HCT116 (cell line): ENCODE results near the gene XIAP. TPM values are rescaled to one million over a fixed set of nuclear protein-coding genes. Genes with fewer than 3 reads are reported as not detected.
"Not testable (repeated sequence)": the region's sequence is repeated elsewhere in the genome, so short reads cannot be mapped to it uniquely, and the experiment has no call there.

ENCODE experiments used
- ATAC-seq: fragments of 200-7000 bp; cut with Tn5 transposase; 2 replicates; pipeline ENCODE4 v1.9.1; 2020; ENCODE audit warnings: mild to moderate bottlenecking, moderate library complexity
- BruUV-seq: library from RNA; stranded (reverse); fragments of 400-500 nt; replicated peaks from 2 replicates; lab custom pipeline; 2021; lab: Mats Ljungman, UMichigan
- CTCF ChIA-PET: fragments of 300-600 bp; sonication (Branson Sonifier 250); formaldehyde crosslinking; loops from one replicate; lab custom pipeline; 2021; ENCODE audit warnings: antibody characterized with exemption; lab: Charles Lee
- POLR2A ChIA-PET: fragments of 300-600, 350-600 bp; sonication (Branson Sonifier 250); formaldehyde crosslinking; loops from one replicate; lab custom pipeline; 2021; ENCODE audit warnings: antibody characterized with exemption; lab: Charles Lee
- RAD21 ChIA-PET, 2 experiments: fragments of 300-600 bp; sonication (Branson Sonifier 250); formaldehyde crosslinking; loops; one replicate each; lab custom pipeline; 2023; ENCODE audit warnings: low total read pairs in 2 of 2; ENCODE audit not compliant: uncharacterized antibody in 2 of 2, unreplicated experiment in 2 of 2, low non-redundant PET in 1 of 2; lab: Charles Lee
- DNase-seq: peaks from one replicate; pipeline ENCODE4 v3.0.0-alpha.2; 2010; ENCODE audit warnings: low read depth, low spot score
- H2AFZ ChIP-seq: fragments of 200-600 bp; shearing (Covaris generic), sonication (generic); 2 replicates; pipeline ENCODE4 v1.6.1; 2017; ENCODE audit warnings: low read depth, mixed run types, mixed read lengths, antibody characterized with exemption, low read length; ENCODE audit not compliant: poor library complexity, severe bottlenecking
- H3K27ac ChIP-seq: 2 replicates; pipeline ENCODE4 v1.5.1; 2012; ENCODE audit warnings: low read depth, low read length
- H3K27me3 ChIP-seq: fragments of 200-600 bp; sonication (generic); 2 replicates; pipeline ENCODE4 v1.6.1; 2016; ENCODE audit warnings: mixed run types, low read length, mixed read lengths; ENCODE audit not compliant: insufficient read depth
- H3K36me3 ChIP-seq, 2 experiments: fragments of 200-500 bp in 1 of 2; fragments of 200-600 bp in 1 of 2; sonication (Bioruptor generic) in 1 of 2; sonication (generic) in 1 of 2; 2 replicates each; pipeline versions ENCODE4 v1.5.1 to v1.6.1; 2014 to 2016; ENCODE audit warnings: low read length in 2 of 2, inconsistent platforms in 1 of 2, mixed read lengths in 1 of 2, mixed run types in 1 of 2; ENCODE audit not compliant: insufficient read depth in 2 of 2, control insufficient read depth in 1 of 2
- H3K4me1 ChIP-seq, 2 experiments: fragments of 200-600 bp in 1 of 2; sonication (generic) in 1 of 2; 2 replicates each; pipeline versions ENCODE4 v1.5.1 to v1.6.1; 2012 to 2017; ENCODE audit warnings: low read length in 2 of 2, inconsistent platforms in 1 of 2, mild to moderate bottlenecking in 1 of 2, mixed read lengths in 1 of 2, mixed run types in 1 of 2, moderate library complexity in 1 of 2; ENCODE audit not compliant: insufficient read depth in 2 of 2, control insufficient read depth in 1 of 2
- H3K4me2 ChIP-seq: fragments of 200-600 bp; sonication (generic); 2 replicates; pipeline ENCODE4 v1.6.1; 2017; ENCODE audit warnings: mixed run types, low read length, mixed read lengths
- H3K4me3 ChIP-seq, 2 experiments: fragments of 200-600 bp in 1 of 2; sonication (generic) in 1 of 2; replicated peaks in 1 of 2; 2 replicates each; pipeline ENCODE4 v1.5.1; 2011 to 2016; ENCODE audit warnings: low read length in 2 of 2, control low read depth in 1 of 2, low read depth in 1 of 2, mild to moderate bottlenecking in 1 of 2, mixed read lengths in 1 of 2, mixed run types in 1 of 2
- H3K79me2 ChIP-seq: fragments of 200-600 bp; sonication (generic); 2 replicates; pipeline ENCODE4 v1.6.1; 2017; ENCODE audit warnings: mild to moderate bottlenecking, mixed run types, low read length, moderate library complexity, mixed read lengths; ENCODE audit not compliant: insufficient read depth
- H3K9ac ChIP-seq: fragments of 200-600 bp; sonication (generic); 2 replicates; pipeline ENCODE4 v1.6.1; 2016; ENCODE audit warnings: low read length, mixed read lengths
- H3K9me2 ChIP-seq: fragments of 200-600 bp; sonication (generic), shearing (Covaris generic); 2 replicates; pipeline ENCODE4 v1.6.1; 2017; ENCODE audit warnings: mixed run types, mild to moderate bottlenecking, moderate library complexity; ENCODE audit not compliant: insufficient read depth
- H3K9me3 ChIP-seq, 2 experiments: fragments of 200-500 bp in 1 of 2; fragments of 200-600 bp in 1 of 2; sonication (Bioruptor generic) in 1 of 2; sonication (generic) in 1 of 2; 2 replicates each; pipeline ENCODE4 v1.6.1; 2014 to 2017; ENCODE audit warnings: low read length in 2 of 2, mixed read lengths in 2 of 2, inconsistent platforms in 1 of 2, low read depth in 1 of 2, mild to moderate bottlenecking in 1 of 2, mixed run types in 1 of 2, moderate library complexity in 1 of 2; ENCODE audit not compliant: control insufficient read depth in 1 of 2, insufficient read depth in 1 of 2
- H4K20me1 ChIP-seq: fragments of 200-600 bp; sonication (generic), shearing (Covaris generic); 2 replicates; pipeline ENCODE4 v1.6.1; 2017; ENCODE audit warnings: mixed run types, mild to moderate bottlenecking, moderate library complexity; ENCODE audit not compliant: insufficient read depth
- CBX3 ChIP-seq: IDR thresholded peaks from 2 replicates; pipeline ENCODE4 v1.6.1; 2012; ENCODE audit warnings: low read depth
- EGR1 ChIP-seq: IDR thresholded peaks from 2 replicates; pipeline ENCODE4 v1.6.1; 2012; ENCODE audit warnings: low read depth
- ELF1 ChIP-seq: IDR thresholded peaks from 2 replicates; pipeline ENCODE4 v1.6.1; 2012; ENCODE audit warnings: low read depth, borderline replicate concordance
- EZH2 ChIP-seq: fragments of 200-600 bp; sonication (generic); IDR thresholded peaks from 2 replicates; pipeline ENCODE4 v1.6.1; 2017; ENCODE audit warnings: antibody characterized with exemption, mixed run types
- SIN3A ChIP-seq: IDR thresholded peaks from 2 replicates; pipeline ENCODE4 v1.6.1; 2012; ENCODE audit warnings: low read depth
- SP1 ChIP-seq: IDR thresholded peaks from 2 replicates; pipeline ENCODE4 v1.6.1; 2012; ENCODE audit warnings: low read depth
- TCF7L2 ChIP-seq: IDR thresholded peaks from 2 replicates; pipeline ENCODE4 v1.7.0; 2011; ENCODE audit warnings: borderline replicate concordance, inconsistent platforms; ENCODE audit not compliant: insufficient read depth, insufficient read length; ENCODE audit errors: extremely low read depth
- YY1 ChIP-seq: IDR thresholded peaks from 2 replicates; pipeline ENCODE4 v1.6.1; 2011; ENCODE audit warnings: low read length, low read depth, moderate library complexity, mild to moderate bottlenecking; ENCODE audit not compliant: insufficient replicate concordance; ENCODE audit errors: extremely low read depth
- ZNF274 ChIP-seq: fragments of 200-500 bp; sonication (Bioruptor generic); IDR thresholded peaks from 2 replicates; pipeline ENCODE4 v1.6.1; 2014; ENCODE audit warnings: mild to moderate bottlenecking, low read depth, low read length, inconsistent platforms
- intact Hi-C: fragments of 100-400 bp; cut with micrococcal nuclease; formaldehyde crosslinking; loops from 2 replicates; pipeline ENCODE4 v1.10.0; 2022
- total RNA-seq: library from RNA; stranded (reverse); gene quantifications from one replicate; pipeline ENCODE4 v1.2.1, GENCODE V29; 2021; ENCODE audit not compliant: unreplicated experiment
- TF ChIP-seq, protein P1 (sequence below): IDR thresholded peaks from 2 replicates; pipeline ENCODE4 v1.6.1; 2012

The XIAP gene
- total RNA-seq, 1 experiment from 2014 or later, result 41.0 TPM

DNA sequence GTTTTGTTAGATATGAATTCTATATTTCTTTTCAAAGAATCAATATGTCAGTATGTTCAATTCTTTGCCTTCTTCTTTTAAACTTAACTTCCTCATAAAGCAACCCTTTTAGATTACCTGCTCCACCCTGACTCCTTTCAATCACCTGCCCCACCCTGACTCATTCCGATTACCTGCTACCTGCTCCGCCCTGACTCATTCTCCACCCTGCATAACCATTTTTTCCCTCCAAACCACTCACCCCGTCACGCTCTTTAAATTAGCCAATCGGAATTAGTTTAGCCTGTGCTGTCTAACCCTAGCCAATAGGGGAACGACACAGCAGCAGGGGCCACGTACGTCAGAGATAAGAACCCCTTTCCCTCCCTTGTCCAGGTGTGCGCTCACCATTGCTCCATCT is 9.9 kb upstream of the XIAP start:
- H3K36me3 ChIP-seq, H4K20me1 ChIP-seq, H2AFZ ChIP-seq, H3K79me2 ChIP-seq, H3K9me3 ChIP-seq, H3K9me2 ChIP-seq, intact Hi-C loops, H3K9ac ChIP-seq, H3K27me3 ChIP-seq, CTCF ChIA-PET, POLR2A ChIA-PET, H3K27ac ChIP-seq, H3K4me3 ChIP-seq, RAD21 ChIA-PET, BruUV-seq: not testable (repeated sequence)
- DNase-seq (peak; percentile 38), ATAC-seq (peak; percentile 54; the same call in 1 of the 2 replicates)
- peaks cover 2 to 21% of the 10 kb centered on the region in 2 experiments; a peak in 2 of 4 replicates for H3K4me1 ChIP-seq
- H3K4me2 ChIP-seq, result peak overlapping the region; percentile 23; the same call in 1 of the 2 replicates
- TF ChIP-seq SP1, result peak; percentile 21; the same call in 1 of the 2 replicates
- TF ChIP-seq, protein P1, sequence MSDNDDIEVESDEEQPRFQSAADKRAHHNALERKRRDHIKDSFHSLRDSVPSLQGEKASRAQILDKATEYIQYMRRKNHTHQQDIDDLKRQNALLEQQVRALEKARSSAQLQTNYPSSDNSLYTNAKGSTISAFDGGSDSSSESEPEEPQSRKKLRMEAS, result peak; percentile 59; the same call in 1 of the 2 replicates
- TF ChIP-seq CBX3, result peak; percentile 52

DNA sequence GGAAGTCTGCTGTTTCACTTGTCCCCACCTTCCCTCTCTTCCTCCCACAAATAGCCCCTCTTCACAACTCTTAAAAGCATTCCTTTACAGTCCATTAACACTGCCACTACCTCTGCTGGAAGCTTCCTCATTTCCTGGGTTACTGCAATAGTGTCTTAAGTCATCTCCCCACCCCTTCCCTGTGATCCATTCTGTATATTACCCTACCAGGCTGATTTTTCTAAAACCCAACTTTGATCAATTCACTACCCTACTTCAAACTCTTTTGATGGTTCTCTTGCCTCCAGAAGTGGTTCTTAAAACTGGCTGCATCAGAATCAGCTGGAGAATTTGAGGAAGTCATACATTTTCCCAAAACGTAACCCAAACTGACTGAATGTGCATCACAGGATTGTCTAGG is 8.8 kb upstream of the XIAP start:
- H3K9me2 ChIP-seq, result no peaks in the 10 kb centered on the region
- intact Hi-C loops, result no loop called here
- H3K4me3 ChIP-seq, result no peak overlapping the region
- H3K9me3 ChIP-seq, result no peaks in the 10 kb centered on the region
- no peaks in the 10 kb centered on the region for H3K27me3 ChIP-seq
- DNase-seq, result no peak
- H3K27ac ChIP-seq, result no peak overlapping the region
- RAD21 ChIA-PET, result no interaction called here
- H4K20me1 ChIP-seq, result no peaks in the 10 kb centered on the region
- no peak for TF ChIP-seq YY1
- TF ChIP-seq ELF1, result no peak
- TF ChIP-seq TCF7L2, result no peak
- TF ChIP-seq, protein P1, result no peak
- no peak for TF ChIP-seq EZH2
- TF ChIP-seq EGR1, result no peak
- no peak for TF ChIP-seq ZNF274
- no peak for TF ChIP-seq SIN3A
- no TSS peak for BruUV-seq
- no peak overlapping the region for H3K9ac ChIP-seq
- no peak for ATAC-seq
- H3K4me2 ChIP-seq, result no peak overlapping the region
- H3K4me1 ChIP-seq, result peaks cover 2 to 21% of the 10 kb centered on the region in 2 experiments; a peak in 2 of 4 replicates
- CTCF ChIA-PET, result no interaction called here
- no peaks in the 10 kb centered on the region for H3K36me3 ChIP-seq
- no peaks in the 10 kb centered on the region for H3K79me2 ChIP-seq
- H2AFZ ChIP-seq, result no peak overlapping the region
- POLR2A ChIA-PET, result interaction anchor here (0.8 kb wide), 1 partner anchor 9 kb away, joined by 3 read pairs; the partner anchor contains the start of gene XIAP
